Kidney (tissue), 14 donors: Measurements from ENCODE around the gene PLA2G2D. TPM values are rescaled to one million over a fixed set of nuclear protein-coding genes. Genes with fewer than 3 reads are reported as not detected.

ENCODE experiments used
- DNase-seq, 5 donors: peaks; one replicate each; pipeline ENCODE4 v3.0.0-alpha.2; 2013 to 2020
- FAIRE-seq: peaks from 2 replicates; lab custom pipeline; 2012; peaks lifted over from hg19 to GRCh38; lab: Jason Lieb, UNC
- H3K27ac ChIP-seq, 2 donors: one replicate each; pipeline ENCODE4 v1.7.0; 2013; ENCODE audit warnings: low read depth in 2 of 2, low read length in 2 of 2, inconsistent platforms in 1 of 2
- H3K27me3 ChIP-seq: one replicate; pipeline ENCODE4 v1.7.1; 2013; ENCODE audit warnings: low read length, inconsistent platforms; ENCODE audit not compliant: control insufficient read depth, insufficient read depth
- H3K36me3 ChIP-seq, 3 donors: one replicate each; pipeline versions ENCODE4 v1.7.0 to v1.7.1; 2013; ENCODE audit warnings: low read length in 3 of 3, control low read depth in 1 of 3, inconsistent platforms in 1 of 3; ENCODE audit not compliant: insufficient read depth in 3 of 3, control insufficient read depth in 2 of 3
- H3K4me1 ChIP-seq, 3 donors: one replicate each; pipeline versions ENCODE4 v1.7.0 to v1.7.1; 2013; ENCODE audit warnings: low read length in 3 of 3, inconsistent platforms in 1 of 3, low read depth in 1 of 3; ENCODE audit not compliant: control insufficient read depth in 2 of 3, insufficient read depth in 2 of 3
- H3K4me3 ChIP-seq, 3 donors: one replicate each; pipeline versions ENCODE4 v1.7.0 to v1.8.1; 2013; ENCODE audit warnings: low read length in 3 of 3, control low read depth in 1 of 3, inconsistent platforms in 1 of 3
- H3K9ac ChIP-seq, 3 donors: one replicate each; pipeline versions ENCODE4 v1.7.0 to v1.7.1; 2013; ENCODE audit warnings: low read length in 3 of 3, control low read depth in 1 of 3, inconsistent platforms in 1 of 3
- H3K9me3 ChIP-seq, 3 donors: one replicate each; pipeline versions ENCODE4 v1.7.0 to v1.7.1; 2013; ENCODE audit warnings: low read length in 3 of 3, control low read depth in 1 of 3, inconsistent platforms in 1 of 3; ENCODE audit not compliant: control insufficient read depth in 2 of 3, insufficient read depth in 1 of 3
- intact Hi-C: fragments of 100-400 bp; cut with DNase I; formaldehyde crosslinking; loops from one replicate; pipeline ENCODE4 v1.11.1; 2022
- polyA plus RNA-seq: library from polyadenylated mRNA; stranded (reverse); fragments of 350-450 nt; fragmentation: Illumina TruSeq; extraction: RNeasy Lipid Tissue Mini Kit (QIAGEN cat#74804); gene quantifications from one replicate; pipeline ENCODE4 v1.2.3, GENCODE V29; 2014; ENCODE audit warnings: low read depth, low replicate concordance; ENCODE audit not compliant: insufficient read depth
- total RNA-seq: library from RNA; stranded (reverse); fragmentation: NEBNext Ultra II Directional; extraction: Animal tissue kit (Norgen Biotek cat#: 25700); gene quantifications from one replicate; pipeline ENCODE4 v1.2.1, GENCODE V29; 2021
- TF ChIP-seq, protein P1 (sequence below): IDR thresholded peaks from 3 replicates; pipeline ENCODE4 v1.5.1; 2012; ENCODE audit warnings: mild to moderate bottlenecking, moderate library complexity, borderline replicate concordance; ENCODE audit not compliant: insufficient read depth; ENCODE audit errors: extremely low read depth
- donor health status: control.
- donor health status: control.
- donor health status: control.
- donor health status: control.
- donor health status: control.
- donor health status: DM: yes; HTN: yes; CAD: no.
- donor health status: Normal renal cell carcinoma (clear cell type).

Gene PLA2G2D
- total and polyA plus RNA-seq, 2 donors from 2014 or later = 1.1 TPM; not detected in 1

DNA sequence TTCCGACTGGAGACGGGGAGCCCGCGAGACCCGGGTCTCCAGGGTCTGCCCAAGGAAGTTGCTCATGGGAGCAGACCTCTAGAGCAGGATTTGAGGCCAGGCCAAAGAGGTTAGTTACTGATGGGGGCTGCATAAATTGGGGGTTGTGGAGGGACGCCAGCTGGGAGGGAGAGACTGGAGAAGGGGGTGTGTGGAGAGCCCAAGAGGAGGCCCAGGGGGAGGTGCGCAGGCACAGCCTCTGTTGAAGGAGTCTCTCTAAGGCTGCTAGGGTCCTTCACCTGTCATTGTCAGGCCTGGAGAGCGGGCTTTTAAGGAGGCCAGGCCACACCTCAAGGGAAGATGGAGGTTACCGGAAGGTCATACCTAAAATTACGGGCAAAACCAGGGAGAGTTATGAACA is 49.0 kb downstream of the PLA2G2D start:
- no peak overlapping the region for H3K27ac ChIP-seq
- FAIRE-seq = no peak
- H3K4me1 ChIP-seq = no peaks in the 10 kb centered on the region
- no peak for DNase-seq
- H3K4me3 ChIP-seq = no peak overlapping the region
- no peaks in the 10 kb centered on the region for H3K36me3 ChIP-seq
- H3K9me3 ChIP-seq = no peaks in the 10 kb centered on the region
- intact Hi-C loops = no loop called here
- TF ChIP-seq, protein P1, sequence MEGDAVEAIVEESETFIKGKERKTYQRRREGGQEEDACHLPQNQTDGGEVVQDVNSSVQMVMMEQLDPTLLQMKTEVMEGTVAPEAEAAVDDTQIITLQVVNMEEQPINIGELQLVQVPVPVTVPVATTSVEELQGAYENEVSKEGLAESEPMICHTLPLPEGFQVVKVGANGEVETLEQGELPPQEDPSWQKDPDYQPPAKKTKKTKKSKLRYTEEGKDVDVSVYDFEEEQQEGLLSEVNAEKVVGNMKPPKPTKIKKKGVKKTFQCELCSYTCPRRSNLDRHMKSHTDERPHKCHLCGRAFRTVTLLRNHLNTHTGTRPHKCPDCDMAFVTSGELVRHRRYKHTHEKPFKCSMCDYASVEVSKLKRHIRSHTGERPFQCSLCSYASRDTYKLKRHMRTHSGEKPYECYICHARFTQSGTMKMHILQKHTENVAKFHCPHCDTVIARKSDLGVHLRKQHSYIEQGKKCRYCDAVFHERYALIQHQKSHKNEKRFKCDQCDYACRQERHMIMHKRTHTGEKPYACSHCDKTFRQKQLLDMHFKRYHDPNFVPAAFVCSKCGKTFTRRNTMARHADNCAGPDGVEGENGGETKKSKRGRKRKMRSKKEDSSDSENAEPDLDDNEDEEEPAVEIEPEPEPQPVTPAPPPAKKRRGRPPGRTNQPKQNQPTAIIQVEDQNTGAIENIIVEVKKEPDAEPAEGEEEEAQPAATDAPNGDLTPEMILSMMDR = no peak
- no peaks in the 10 kb centered on the region for H3K27me3 ChIP-seq
- no peak overlapping the region for H3K9ac ChIP-seq

DNA sequence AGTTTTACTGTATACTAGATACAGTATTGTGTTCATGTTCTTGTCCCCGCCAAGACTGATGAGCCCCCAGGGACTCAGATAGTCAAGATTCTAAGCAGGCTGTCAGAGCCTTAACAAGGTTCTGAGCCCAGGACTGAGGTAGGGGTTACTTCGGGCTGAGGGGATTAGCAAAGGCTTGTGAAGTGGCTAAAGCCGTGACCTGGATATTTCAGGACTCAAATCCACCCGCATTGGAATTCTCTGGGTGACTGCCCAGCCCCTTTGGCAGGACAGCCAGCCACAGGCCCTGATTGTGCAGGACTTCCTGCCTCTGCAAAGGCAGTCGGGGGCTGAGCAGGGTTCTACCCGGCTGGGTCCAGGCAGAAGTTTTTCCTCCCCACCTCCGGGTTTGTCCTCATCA is 49.5 kb downstream of the PLA2G2D start, which contains the start of gene PLA2G5:
Gene PLA2G5, plus strand, starts transcription at position 321 of the 400 bp plus-strand sequence. CDS start 14,637 bp downstream, outside the sequence.
- DNase-seq (peak in 2 of 5 donors; percentile 13 to 77), FAIRE-seq (no peak)
- Histone ChIP-seq H3K4me3 (no peak within 1 kb of the TSS), H3K9ac (no peak within 1 kb of the TSS), H3K36me3 (no peaks in the 10 kb centered on the region), H3K4me1 (no peaks in the 10 kb centered on the region), H3K9me3 (no peaks in the 10 kb centered on the region), H3K27me3 (no peaks in the 10 kb centered on the region), H3K27ac (no peak within 1 kb of the TSS)
- TF ChIP-seq, protein P1 = no peak
- intact Hi-C loops = no loop called here

DNA sequence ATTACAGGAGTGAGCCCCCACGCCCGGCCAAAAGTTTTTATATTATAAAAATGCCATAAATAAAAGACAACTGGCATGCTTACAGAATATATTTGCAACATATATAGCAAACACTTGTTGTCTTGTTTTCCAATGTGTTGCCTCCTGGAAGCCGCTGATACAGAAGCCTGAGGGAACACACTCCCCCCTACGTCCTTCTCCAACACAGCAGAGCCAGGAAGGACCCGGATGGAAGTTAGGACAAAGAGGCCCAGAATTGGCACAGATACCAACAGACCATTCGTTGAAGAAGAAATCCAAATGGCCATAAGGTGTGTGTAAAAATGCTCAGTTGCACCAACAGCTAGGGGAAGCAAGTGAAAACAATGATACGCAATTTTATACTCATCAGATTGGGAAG is 50.6 kb downstream of the PLA2G2D start:
- FAIRE-seq = no peak
- H3K27ac ChIP-seq = no peak overlapping the region
- H3K9ac ChIP-seq = no peak overlapping the region
- TF ChIP-seq, protein P1 = no peak
- no peak overlapping the region for H3K4me3 ChIP-seq
- DNase-seq = no peak
- H3K4me1 ChIP-seq = no peaks in the 10 kb centered on the region
- intact Hi-C loops = no loop called here
- H3K9me3 ChIP-seq = no peaks in the 10 kb centered on the region
- H3K27me3 ChIP-seq = no peaks in the 10 kb centered on the region
- no peaks in the 10 kb centered on the region for H3K36me3 ChIP-seq

DNA sequence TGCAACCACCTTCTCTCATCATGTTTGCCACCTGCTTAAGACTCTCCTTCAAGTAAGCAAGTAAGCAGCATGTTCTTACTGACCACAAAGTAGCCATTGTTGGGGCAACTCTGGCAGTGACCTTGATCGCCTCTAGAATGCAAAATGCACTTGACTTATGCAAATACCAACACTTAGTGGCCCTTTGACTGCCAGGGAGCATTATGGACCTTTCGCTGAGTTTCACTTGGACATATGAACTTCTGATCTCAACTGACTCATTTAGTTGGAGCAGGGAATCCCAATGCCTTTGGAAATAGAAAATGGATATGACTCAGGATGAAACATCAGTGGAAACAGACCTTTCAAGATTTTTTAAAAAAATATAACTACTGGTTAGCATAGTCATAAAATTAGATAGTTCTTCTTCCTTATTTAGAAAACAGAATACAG is 55.5 kb downstream of the PLA2G2D start:
- TF ChIP-seq, protein P1 = no peak
- FAIRE-seq (no peak), DNase-seq (no peak)
- Histone ChIP-seq H3K27ac (no peak overlapping the region), H3K4me1 (no peaks in the 10 kb centered on the region), H3K4me3 (no peak overlapping the region), H3K36me3 (no peaks in the 10 kb centered on the region), H3K27me3 (no peaks in the 10 kb centered on the region), H3K9me3 (no peaks in the 10 kb centered on the region), H3K9ac (no peak overlapping the region)
- intact Hi-C loops = no loop called here
